Vagina (tissue), 2 donors: ENCODE results near the gene ANO1. TPM values are rescaled to one million over a fixed set of nuclear protein-coding genes. Genes with fewer than 3 reads are reported as not detected.
A peak's percentile ranks its signal among the peaks of the same experiment; 100 is the strongest.

Experiments
- DNase-seq, 2 donors: peaks; one replicate each; pipeline ENCODE4 v3.0.0-alpha.2; 2017; ENCODE audit errors: extremely low spot score in 2 of 2
- H3K27ac ChIP-seq: fragments of 200-600 bp; sonication (generic); one replicate; pipeline ENCODE4 v1.5.1; 2019
- H3K27me3 ChIP-seq: fragments of 200-600 bp; sonication (generic); one replicate; pipeline ENCODE4 v1.5.1; 2019
- H3K36me3 ChIP-seq, 2 donors: fragments of 200-600 bp; sonication (generic); one replicate each; pipeline ENCODE4 v1.5.1; 2017 to 2019
- H3K4me1 ChIP-seq: fragments of 200-600 bp; sonication (generic); one replicate; pipeline ENCODE4 v1.5.1; 2019
- H3K4me3 ChIP-seq, 2 donors: fragments of 200-600 bp; sonication (generic); 1 replicate in 1 of 2; 2 replicates in 1 of 2; pipeline ENCODE4 v1.5.1; 2016 to 2019
- H3K9me3 ChIP-seq: fragments of 200-600 bp; sonication (generic); one replicate; pipeline ENCODE4 v1.5.1; 2019
- POLR2A ChIP-seq, 2 donors: fragments of 450-650 bp; IDR thresholded peaks; one replicate each; pipeline ENCODE4 v1.6.1; 2017; ENCODE audit warnings: antibody characterized with exemption in 2 of 2, mild to moderate bottlenecking in 2 of 2, moderate library complexity in 2 of 2
- POLR2AphosphoS5 ChIP-seq, 2 donors: sonication (generic); formaldehyde crosslinking; IDR thresholded peaks; one replicate each; pipeline ENCODE4 v1.9.0; 2017; ENCODE audit warnings: antibody characterized with exemption in 2 of 2, mild to moderate bottlenecking in 2 of 2, low read depth in 1 of 2; ENCODE audit not compliant: insufficient read depth in 1 of 2
- intact Hi-C: fragments of 100-400 bp; cut with DNase I; formaldehyde crosslinking; loops from one replicate; pipeline ENCODE4 v1.15.1; 2023
- total RNA-seq: library from RNA; depleted of rRNA; stranded (reverse); fragments of >200 nt; gene quantifications from one replicate; pipeline ENCODE4 v1.2.3, GENCODE V29; 2016
- TF ChIP-seq, protein P1 (sequence below), 3 experiments: fragments of 450-650 bp in 2 of 3; fragments of 200-600 bp in 1 of 3; sonication (generic) in 1 of 3; IDR thresholded peaks; one replicate each; pipeline ENCODE4 v1.5.1; 2017 to 2019; ENCODE audit warnings: antibody characterized with exemption in 3 of 3, mild to moderate bottlenecking in 2 of 3, moderate library complexity in 2 of 3

ANO1 gene
- total RNA-seq, 1 donor from 2014 or later, result 40.8 TPM

DNA sequence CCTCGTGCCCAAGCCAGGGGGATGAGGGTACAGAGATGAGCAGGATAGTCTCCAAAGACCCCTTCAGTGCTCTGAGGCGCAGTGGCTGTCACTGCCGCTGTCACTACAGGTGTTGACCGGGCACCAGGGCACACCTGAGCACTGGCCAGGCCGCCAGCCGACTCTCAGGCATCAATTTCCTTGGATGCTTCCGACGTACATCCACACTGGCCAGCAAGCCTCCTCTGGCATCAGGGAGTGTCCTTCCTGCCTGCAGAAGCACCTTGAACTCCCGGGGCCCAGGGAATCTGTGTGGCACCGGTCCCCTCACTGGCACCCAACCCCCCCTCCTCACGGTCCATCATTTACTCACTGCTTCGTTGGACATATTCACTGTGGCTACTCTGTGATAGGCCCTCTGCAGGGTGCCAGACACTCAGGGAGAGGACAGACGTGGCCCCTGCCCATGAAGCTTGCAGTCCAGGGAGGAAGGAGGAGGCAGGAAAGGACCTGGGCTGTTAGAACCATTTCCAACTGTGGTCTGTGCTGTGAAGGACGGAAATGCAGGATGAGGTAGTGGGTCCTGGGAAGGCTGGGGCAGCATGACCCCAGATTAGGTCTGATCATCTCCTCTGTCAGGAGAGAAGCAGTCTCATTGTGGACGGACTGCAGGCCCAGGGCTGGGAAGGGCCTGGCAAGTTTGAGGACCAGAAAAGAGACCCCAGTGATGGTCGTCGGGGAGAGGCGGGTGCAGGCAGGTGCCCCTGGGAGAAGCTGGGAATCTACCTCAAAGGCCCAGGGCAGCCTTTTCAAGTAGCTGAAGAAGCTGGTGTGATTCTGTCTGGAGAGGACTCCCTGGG lies 46.3 kb upstream of the ANO1 start:
- no peaks in the 10 kb centered on the region for H3K36me3 ChIP-seq
- no peaks in the 10 kb centered on the region for H3K9me3 ChIP-seq
- no peak overlapping the region for H3K4me3 ChIP-seq
- peak; percentile 65 to 74 for DNase-seq
- no peaks in the 10 kb centered on the region for H3K4me1 ChIP-seq
- H3K27ac ChIP-seq, result no peak overlapping the region
- TF ChIP-seq POLR2A (IDR thresholded peaks at IDR 0.05) (no peak), POLR2AphosphoS5 (IDR thresholded peaks at IDR 0.05; ENCODE audit: insufficient read depth in 1 of 2, low read depth in 1 of 2) (no peak)
- TF ChIP-seq, protein P1, sequence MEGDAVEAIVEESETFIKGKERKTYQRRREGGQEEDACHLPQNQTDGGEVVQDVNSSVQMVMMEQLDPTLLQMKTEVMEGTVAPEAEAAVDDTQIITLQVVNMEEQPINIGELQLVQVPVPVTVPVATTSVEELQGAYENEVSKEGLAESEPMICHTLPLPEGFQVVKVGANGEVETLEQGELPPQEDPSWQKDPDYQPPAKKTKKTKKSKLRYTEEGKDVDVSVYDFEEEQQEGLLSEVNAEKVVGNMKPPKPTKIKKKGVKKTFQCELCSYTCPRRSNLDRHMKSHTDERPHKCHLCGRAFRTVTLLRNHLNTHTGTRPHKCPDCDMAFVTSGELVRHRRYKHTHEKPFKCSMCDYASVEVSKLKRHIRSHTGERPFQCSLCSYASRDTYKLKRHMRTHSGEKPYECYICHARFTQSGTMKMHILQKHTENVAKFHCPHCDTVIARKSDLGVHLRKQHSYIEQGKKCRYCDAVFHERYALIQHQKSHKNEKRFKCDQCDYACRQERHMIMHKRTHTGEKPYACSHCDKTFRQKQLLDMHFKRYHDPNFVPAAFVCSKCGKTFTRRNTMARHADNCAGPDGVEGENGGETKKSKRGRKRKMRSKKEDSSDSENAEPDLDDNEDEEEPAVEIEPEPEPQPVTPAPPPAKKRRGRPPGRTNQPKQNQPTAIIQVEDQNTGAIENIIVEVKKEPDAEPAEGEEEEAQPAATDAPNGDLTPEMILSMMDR (IDR thresholded peaks at IDR 0.05), result no peak
- no peaks in the 10 kb centered on the region for H3K27me3 ChIP-seq
- intact Hi-C loops, result no loop called here

DNA sequence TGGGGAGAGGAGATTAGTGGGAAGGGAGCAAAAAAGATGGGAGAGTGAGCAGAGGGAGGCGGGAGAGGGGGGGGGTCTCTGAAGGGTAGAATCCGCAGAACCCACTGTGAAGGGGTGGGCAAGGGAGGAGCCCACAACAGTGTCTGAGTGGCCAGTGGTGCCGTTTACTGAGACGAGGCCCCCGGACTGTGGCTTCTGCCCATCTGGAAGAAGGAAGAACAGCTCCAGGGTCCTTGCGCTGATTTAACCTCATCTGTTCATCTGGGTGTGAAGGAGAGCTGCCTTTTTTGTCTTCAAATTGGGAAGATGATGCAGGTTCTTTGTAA lies 45.7 kb upstream of the ANO1 start:
- Histone ChIP-seq H3K4me3 (no peak overlapping the region), H3K27ac (no peak overlapping the region), H3K27me3 (no peaks in the 10 kb centered on the region), H3K9me3 (no peaks in the 10 kb centered on the region), H3K4me1 (no peaks in the 10 kb centered on the region), H3K36me3 (no peaks in the 10 kb centered on the region)
- peak; percentile 56 to 74 for DNase-seq
- TF ChIP-seq POLR2A (IDR thresholded peaks at IDR 0.05), result no peak
- no peak for TF ChIP-seq POLR2AphosphoS5 (IDR thresholded peaks at IDR 0.05; ENCODE audit: insufficient read depth in 1 of 2, low read depth in 1 of 2)
- TF ChIP-seq, protein P1 (IDR thresholded peaks at IDR 0.05), result no peak
- intact Hi-C loops, result no loop called here

DNA sequence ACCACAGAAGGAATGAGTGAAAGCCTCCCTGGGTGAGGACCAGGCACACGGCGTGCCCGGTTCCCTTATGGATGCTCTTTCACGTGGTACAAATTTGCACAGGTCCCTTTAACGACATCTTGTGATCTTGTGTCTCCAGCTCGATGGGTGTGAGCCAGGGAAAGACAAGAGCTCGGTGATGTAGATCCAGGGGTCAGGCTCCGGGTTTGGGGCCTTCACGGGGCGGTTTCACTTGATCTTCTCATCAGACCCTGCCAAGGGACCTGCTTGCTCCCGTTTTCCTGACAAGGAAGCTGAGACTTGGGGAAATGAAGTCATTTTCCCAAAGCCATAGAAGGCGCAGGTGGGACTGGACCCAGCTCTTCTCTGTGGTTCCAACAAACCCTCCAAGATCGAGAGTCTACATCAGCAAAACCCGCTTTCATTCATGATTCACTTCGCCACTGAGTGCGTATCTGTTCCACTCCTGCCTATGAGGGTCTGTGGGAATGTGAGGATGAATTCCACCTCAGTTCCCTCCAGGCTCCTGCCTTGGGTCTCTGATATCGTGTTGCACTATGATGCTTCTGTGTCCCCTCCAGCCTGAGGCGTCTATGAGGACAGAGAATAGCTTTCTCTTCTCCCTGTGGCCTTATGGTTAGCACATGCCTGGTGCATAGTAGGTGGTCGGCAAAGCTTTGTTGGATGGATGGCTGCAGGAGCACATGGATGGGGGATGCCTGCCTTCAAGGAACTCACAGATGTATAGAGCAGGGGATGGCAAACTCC lies 45.0 kb upstream of the ANO1 start:
- H3K36me3 ChIP-seq, result no peaks in the 10 kb centered on the region
- H3K4me3 ChIP-seq, result no peak overlapping the region
- DNase-seq, result peak; percentile 75 to 87
- H3K4me1 ChIP-seq, result no peaks in the 10 kb centered on the region
- H3K27ac ChIP-seq, result no peak overlapping the region
- no peaks in the 10 kb centered on the region for H3K27me3 ChIP-seq
- TF ChIP-seq, protein P1 (IDR thresholded peaks at IDR 0.05), result no peak
- TF ChIP-seq POLR2A (IDR thresholded peaks at IDR 0.05), result no peak
- no peak for TF ChIP-seq POLR2AphosphoS5 (IDR thresholded peaks at IDR 0.05; ENCODE audit: insufficient read depth in 1 of 2, low read depth in 1 of 2)
- H3K9me3 ChIP-seq, result no peaks in the 10 kb centered on the region
- intact Hi-C loops, result no loop called here

DNA sequence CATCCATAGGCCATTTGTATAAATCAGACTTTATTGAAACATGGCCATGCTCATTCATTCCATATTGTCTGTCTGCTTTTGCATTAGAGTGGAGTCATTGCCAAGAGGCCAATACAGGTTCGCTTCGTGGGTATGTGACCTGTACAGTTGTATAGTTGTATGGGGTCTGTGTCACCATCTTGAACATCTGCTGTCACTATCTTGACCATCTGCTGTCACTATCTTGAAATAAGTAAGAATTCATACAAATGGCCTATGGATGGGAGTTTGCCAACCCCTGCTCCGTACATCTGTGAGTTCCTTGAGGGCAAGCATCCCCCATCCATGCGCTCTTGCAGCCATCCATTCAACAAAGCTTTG lies 44.4 kb upstream of the ANO1 start:
- intact Hi-C loops, result no loop called here
- Histone ChIP-seq H3K4me3 (no peak overlapping the region), H3K36me3 (no peaks in the 10 kb centered on the region), H3K4me1 (no peaks in the 10 kb centered on the region), H3K27me3 (no peaks in the 10 kb centered on the region), H3K27ac (no peak overlapping the region), H3K9me3 (peaks cover 5% of the 10 kb centered on the region)
- DNase-seq, result peak in 1 of 2 donors; percentile 58
- TF ChIP-seq POLR2A (IDR thresholded peaks at IDR 0.05), result no peak
- TF ChIP-seq, protein P1 (IDR thresholded peaks at IDR 0.05), result no peak
